HG02571 (cell line): Measurements from ENCODE around the gene TPD52L2.
"Not testable (repeated sequence)": the region's sequence is repeated elsewhere in the genome, so short reads cannot be mapped to it uniquely, and the experiment has no call there.

Experiments
- ATAC-seq: cut with Tn5 transposase; IDR thresholded peaks from one replicate; pipeline ENCODE4 v1.9.1; 2021; ENCODE audit warnings: mild to moderate bottlenecking, moderate library complexity; ENCODE audit not compliant: unreplicated experiment

TPD52L2 gene

GRCh38 chr20:63835021-63835858, 29.8 kb upstream of the TPD52L2 start:
- no peak for ATAC-seq

GRCh38 chr20:63836458-63837344, 28.4 kb upstream of the TPD52L2 start:
- ATAC-seq, result no peak

- no peak for ATAC-seq
Observed at GRCh38 chr20:63837479-63837878, 27.6 kb upstream of the TPD52L2 start.

DNA sequence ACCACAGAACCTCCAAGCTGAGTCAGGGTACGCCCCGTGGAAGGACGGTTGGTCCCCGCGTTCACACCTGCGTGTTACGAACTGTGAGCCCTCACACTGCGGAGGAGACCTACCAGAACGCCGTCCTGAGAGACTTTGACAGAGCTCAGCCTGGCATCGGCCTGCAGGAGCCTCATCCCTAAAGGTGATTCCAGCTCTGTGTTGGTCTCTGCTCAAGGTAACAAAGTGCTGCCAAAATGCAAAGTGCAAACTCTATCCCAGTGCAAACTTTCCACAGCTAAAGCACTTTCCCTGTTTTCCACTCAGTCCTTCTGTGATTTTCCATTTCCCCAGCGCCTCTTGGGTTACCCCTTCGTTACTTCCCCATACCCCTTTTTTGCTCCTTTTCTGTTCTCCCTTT, 25.4 kb upstream of the TPD52L2 start:
- ATAC-seq, result no peak

DNA sequence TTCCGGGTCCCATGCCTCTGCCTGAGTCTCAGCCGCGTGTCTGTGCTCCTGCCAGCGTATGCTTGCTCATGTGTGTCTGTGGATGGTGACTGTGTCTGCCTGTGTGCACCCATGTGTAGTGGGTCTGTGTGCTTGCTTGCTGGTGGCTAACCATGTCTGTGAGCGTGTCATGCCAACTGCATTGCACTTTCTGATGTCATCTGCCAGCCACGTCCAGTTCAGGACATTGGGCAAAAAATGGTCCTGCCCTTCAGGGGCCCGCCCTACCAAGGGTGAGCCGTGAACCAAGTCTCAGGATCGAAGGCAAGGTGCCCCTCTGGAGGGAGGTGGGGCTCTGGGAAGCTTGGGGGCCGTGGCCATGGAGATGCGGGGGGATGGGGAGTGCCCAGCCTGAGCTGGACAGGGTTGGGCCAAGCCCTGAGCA, 24.7 kb upstream of the TPD52L2 start:
- no peak for ATAC-seq

- no peak for ATAC-seq
Observed at GRCh38 chr20:63842258-63842657, 22.8 kb upstream of the TPD52L2 start.

DNA sequence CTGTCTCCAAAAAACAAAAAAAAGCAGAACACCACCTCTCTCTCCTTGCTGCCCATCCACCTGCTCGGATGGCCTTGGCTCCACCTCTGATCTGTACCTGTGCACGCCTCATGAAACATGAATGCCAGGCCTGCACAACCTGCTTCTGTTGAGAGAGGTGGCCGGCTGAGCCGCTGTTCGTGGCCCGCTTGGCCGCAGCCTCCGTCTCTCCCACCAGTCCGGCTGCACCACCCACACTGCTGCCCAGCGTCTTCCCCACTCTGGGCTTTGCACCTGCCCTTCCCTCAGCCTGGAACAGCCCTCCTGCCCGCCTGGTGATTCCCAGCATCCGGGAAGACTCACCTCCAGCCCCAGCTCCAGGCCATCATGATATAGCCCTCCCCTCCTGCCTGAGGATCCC, 21.8 kb upstream of the TPD52L2 start:
- ATAC-seq, result no peak

DNA sequence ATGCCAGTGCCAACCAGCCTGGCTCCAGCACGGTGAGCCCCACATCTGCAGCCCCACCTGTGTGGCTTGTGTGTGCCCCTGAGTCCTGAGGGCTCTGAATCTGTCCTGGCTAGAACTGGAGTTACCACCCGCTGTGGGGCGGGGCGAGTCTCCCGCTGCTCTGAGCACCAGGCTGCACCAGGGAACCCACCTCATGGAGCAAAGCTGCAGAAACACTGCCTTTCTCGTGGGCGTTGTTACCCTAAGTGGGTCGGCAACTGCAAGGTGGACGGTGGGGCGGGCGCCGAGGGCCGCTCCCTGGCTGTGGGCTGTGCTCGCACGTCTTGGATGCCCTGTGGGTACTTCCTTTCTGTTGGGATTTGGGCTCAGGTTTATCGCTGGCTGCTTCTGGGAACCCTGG, 21.3 kb upstream of the TPD52L2 start:
- no peak for ATAC-seq

GRCh38 chr20:63844511-63844991, 20.5 kb upstream of the TPD52L2 start:
- ATAC-seq, result no peak

DNA sequence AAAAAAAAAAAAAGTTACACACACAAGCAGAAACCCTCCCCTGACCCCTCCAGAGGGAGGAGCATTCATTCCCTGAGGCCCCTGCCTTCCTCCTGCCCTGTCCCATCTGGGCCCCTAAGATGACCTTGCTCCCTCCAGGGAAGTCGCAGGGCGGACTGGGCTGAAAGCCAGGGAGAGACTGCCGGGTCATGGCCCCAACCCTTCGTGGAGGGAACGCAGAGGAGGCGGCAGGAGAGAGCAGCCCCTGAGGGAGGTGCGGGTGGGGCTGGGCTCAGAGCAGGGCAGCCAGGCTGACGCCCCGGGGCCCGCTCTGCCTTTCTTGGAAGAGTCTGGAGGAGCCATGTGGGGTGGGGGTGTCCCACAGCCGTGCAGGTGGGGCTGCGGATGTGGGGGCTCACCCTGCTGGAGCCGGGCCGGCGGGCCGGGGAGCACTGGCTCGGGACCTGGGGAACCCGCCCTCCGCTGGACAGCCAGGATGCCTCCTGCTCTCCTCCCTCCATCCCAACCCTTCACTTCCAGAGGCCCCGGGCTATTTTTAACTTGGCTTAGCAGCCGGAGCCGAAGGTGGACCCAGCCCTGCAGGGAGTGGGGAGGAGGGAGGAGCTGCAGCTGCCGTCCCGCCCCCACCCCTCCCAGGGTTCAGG, 18.8 kb upstream of the TPD52L2 start:
- no peak for ATAC-seq

GRCh38 chr20:63846888-63847236, 18.2 kb upstream of the TPD52L2 start:
- no peak for ATAC-seq

GRCh38 chr20:63847237-63848002, 17.6 kb upstream of the TPD52L2 start:
- ATAC-seq, result no peak

DNA sequence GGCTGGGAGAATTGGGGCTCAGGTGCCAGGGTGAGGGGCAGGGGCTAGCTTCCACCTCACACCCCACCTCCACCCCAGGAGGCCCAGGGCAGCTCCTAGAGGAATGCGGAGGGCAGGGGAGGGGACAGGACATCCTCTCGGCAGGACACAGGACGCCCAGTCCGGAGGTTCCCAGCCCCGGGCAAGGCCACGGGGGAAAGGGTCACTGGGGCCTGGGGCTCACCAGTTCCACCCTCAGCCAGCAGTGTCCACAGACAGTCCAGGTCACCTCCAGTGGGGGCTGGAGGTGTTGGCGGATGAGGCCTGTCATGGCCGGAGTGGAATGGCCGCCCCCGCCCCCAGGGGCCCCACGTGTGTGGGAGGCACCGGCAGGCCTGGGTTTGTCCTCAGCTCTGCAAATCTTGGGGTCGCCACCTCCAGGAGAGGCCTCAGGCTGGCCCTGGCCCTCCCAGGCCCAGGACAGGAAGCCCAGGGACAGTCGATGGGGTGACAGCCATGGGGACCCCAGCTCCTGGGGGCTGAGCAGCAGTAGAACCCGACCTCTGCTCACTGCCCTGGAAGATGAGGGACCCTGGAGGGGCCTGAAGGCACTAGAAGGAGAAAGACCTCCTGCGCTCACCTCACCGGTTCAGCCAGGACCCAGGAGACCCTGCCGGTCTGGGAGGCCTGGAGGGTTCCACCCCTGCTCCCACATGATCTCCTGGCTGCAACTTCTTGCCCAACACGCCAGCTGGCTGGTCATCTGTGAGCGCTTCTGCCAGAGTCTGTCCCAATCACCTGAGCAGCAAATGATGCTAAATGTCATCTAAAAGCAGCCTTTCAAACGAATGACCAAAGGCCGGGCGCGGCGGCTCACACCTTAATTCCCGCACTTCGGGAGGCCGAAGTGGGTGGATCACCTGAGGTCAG, 16.8 kb upstream of the TPD52L2 start:
- no peak for ATAC-seq

- peak; percentile 66 for ATAC-seq
Observed at GRCh38 chr20:63850689-63851547, 14.2 kb upstream of the TPD52L2 start.

DNA sequence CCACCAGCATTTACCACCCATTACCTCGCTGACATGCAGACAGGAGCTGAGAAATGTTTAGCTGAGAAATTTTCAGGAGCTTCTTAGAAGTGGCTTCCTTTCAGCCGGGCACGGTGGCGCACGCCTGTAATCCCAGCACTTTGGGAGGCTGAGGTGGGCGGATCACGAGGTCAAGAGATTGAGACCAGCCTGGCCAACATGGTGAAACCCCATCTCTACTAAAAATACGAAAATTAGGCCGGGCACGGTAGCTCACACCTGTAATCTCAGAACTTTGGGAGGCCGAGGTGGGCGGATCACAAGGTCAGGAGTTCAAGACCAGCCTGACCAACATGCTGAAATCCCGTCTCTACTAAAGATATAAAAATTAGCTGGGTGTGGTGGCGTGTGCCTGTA, 13.5 kb upstream of the TPD52L2 start:
- ATAC-seq, result not testable (repeated sequence)

DNA sequence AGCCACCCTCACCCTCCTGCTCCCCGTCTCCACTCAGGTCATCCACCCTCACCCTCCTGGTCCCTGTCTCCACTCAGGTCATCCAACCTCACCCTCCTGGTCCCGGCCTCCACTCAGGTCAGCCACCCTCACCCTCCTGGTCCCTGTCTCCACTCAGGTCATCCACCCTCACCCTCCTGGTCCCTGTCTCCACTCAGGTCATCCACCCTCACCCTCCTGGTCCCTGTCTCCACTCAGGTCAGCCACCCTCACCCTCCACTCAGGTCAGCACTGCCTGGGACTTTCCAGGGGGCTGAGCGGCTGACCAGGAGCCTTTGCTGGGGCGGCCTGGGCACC, 11.4 kb upstream of the TPD52L2 start:
- not testable (repeated sequence) for ATAC-seq

- ATAC-seq, result no peak
Observed at GRCh38 chr20:63854069-63854765, 10.9 kb upstream of the TPD52L2 start.

- ATAC-seq, result no peak
Observed at GRCh38 chr20:63854766-63855362, 10.2 kb upstream of the TPD52L2 start.
